ENCODE data around the gene BRPF3.

The BRPF3 gene

DNA sequence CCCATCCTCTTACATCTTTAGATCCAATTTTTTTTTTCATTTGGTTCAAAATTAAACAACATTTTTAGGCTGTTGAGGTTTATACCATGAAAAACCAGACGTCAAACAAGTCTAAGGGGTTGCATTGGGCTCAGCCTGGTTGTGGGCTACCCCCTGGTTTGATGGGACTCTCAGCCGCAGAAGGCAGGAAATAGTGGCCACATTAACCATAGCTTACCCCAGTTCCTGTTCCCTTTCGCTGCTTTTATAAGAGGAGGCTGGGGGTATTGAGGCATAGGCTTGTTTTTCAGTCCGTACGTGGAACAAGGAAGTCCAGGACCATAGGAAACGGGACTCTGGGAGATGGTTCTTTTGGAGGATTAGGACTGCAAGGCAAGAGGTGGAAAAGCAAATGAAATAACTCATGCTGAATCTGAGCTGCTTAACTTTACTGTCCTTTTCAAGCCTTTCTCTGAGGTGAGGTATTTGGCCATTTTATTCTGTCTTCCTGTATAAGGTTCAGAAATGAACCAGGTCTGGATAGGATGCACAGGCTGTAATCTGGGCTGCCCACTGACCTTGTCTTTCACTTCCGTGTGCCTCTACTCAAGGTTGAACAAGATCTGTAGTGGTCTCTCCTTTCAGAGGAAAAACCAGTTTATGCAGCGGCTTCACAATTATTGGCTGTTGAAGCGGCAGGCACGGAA, 7.7 kb downstream of the BRPF3 start:
- no peak overlapping the region for H3K4me3 ChIP-seq (ENCODE audit: low read depth, low read length, poor library complexity, severe bottlenecking)
- no peaks in the 10 kb centered on the region for H3K79me2 ChIP-seq (ENCODE audit: insufficient read depth, low read length)
- TF ChIP-seq EZH2 (IDR thresholded peaks at IDR 0.05; ENCODE audit: borderline replicate concordance, low read length), result no peak
- TF ChIP-seq, protein P1, sequence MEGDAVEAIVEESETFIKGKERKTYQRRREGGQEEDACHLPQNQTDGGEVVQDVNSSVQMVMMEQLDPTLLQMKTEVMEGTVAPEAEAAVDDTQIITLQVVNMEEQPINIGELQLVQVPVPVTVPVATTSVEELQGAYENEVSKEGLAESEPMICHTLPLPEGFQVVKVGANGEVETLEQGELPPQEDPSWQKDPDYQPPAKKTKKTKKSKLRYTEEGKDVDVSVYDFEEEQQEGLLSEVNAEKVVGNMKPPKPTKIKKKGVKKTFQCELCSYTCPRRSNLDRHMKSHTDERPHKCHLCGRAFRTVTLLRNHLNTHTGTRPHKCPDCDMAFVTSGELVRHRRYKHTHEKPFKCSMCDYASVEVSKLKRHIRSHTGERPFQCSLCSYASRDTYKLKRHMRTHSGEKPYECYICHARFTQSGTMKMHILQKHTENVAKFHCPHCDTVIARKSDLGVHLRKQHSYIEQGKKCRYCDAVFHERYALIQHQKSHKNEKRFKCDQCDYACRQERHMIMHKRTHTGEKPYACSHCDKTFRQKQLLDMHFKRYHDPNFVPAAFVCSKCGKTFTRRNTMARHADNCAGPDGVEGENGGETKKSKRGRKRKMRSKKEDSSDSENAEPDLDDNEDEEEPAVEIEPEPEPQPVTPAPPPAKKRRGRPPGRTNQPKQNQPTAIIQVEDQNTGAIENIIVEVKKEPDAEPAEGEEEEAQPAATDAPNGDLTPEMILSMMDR (IDR thresholded peaks at IDR 0.05; ENCODE audit: low read length), result no peak

DNA sequence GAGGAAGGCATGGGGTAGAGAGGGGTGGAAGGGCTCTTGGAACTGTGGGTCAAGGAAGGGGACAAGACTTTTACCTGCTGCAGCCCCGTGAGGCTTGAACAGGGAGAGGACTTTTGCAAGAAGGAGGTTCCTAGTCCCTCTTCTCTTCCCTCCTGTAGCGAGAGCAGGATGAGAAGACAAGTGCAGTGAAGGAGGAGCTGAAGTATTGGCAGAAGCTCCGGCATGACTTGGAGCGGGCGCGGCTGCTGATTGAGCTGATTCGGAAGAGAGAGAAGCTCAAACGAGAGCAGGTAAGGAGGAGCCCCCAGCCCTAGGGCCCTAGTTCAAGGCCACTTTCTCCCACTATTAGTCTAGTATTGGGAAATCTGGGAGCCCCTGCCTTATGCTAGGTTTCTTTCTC, 10.6 kb downstream of the BRPF3 start:
- Histone ChIP-seq H3K4me1 (ENCODE audit: insufficient read depth, low read length, severe bottlenecking) (peaks cover 7% of the 10 kb centered on the region), H3K9me2 (ENCODE audit: low read depth, low read length) (no peaks in the 10 kb centered on the region), H3K9me3 (ENCODE audit: low read length) (no peaks in the 10 kb centered on the region), H3K4me3 (ENCODE audit: low read depth, low read length, poor library complexity, severe bottlenecking) (no peak overlapping the region), H3K4me2 (ENCODE audit: low read length) (no peak overlapping the region), H3K79me2 (ENCODE audit: insufficient read depth, low read length) (no peaks in the 10 kb centered on the region), H3K36me3 (ENCODE audit: insufficient read depth, low read length) (peaks cover 77% of the 10 kb centered on the region), H3K27me3 (ENCODE audit: insufficient read depth, low read length) (no peaks in the 10 kb centered on the region), H3K9ac (ENCODE audit: low read length) (no peak overlapping the region), H3F3A (ENCODE audit: insufficient read depth, low read length) (no peaks in the 10 kb centered on the region), H3K27ac (ENCODE audit: low read depth, low read length, poor library complexity, severe bottlenecking) (no peak overlapping the region), H2AFZ (ENCODE audit: low read length) (no peak overlapping the region), H4K20me1 (ENCODE audit: insufficient read depth, low read length) (no peaks in the 10 kb centered on the region)
- TF ChIP-seq, protein P1 (IDR thresholded peaks at IDR 0.05; ENCODE audit: low read length), result no peak
- TF ChIP-seq EZH2 (IDR thresholded peaks at IDR 0.05; ENCODE audit: borderline replicate concordance, low read length), result no peak

More for the DNA sequence above, 7.7 kb downstream of the BRPF3 start:
- Histone ChIP-seq H2AFZ (ENCODE audit: low read length) (no peak overlapping the region), H3K9me2 (ENCODE audit: low read depth, low read length) (no peaks in the 10 kb centered on the region), H3F3A (ENCODE audit: insufficient read depth, low read length) (no peaks in the 10 kb centered on the region), H3K36me3 (ENCODE audit: insufficient read depth, low read length) (peaks cover 77% of the 10 kb centered on the region), H3K9ac (ENCODE audit: low read length) (no peak overlapping the region), H3K27me3 (ENCODE audit: insufficient read depth, low read length) (no peaks in the 10 kb centered on the region), H3K27ac (ENCODE audit: low read depth, low read length, poor library complexity, severe bottlenecking) (no peak overlapping the region), H3K9me3 (ENCODE audit: low read length) (no peaks in the 10 kb centered on the region), H4K20me1 (ENCODE audit: insufficient read depth, low read length) (no peaks in the 10 kb centered on the region), H3K4me1 (ENCODE audit: insufficient read depth, low read length, severe bottlenecking) (peaks cover 7% of the 10 kb centered on the region), H3K4me2 (ENCODE audit: low read length) (no peak overlapping the region)

GRCh38 chr6:36209606-36210005, 13.1 kb downstream of the BRPF3 start:
- no peak overlapping the region for H3K9ac ChIP-seq (ENCODE audit: low read length)
- H3K4me3 ChIP-seq (ENCODE audit: low read depth, low read length, poor library complexity, severe bottlenecking), result no peak overlapping the region
- H3K27ac ChIP-seq (ENCODE audit: low read depth, low read length, poor library complexity, severe bottlenecking), result no peak overlapping the region
- no peaks in the 10 kb centered on the region for H3K9me3 ChIP-seq (ENCODE audit: low read length)
- H2AFZ ChIP-seq (ENCODE audit: low read length), result no peak overlapping the region
- no peaks in the 10 kb centered on the region for H3K27me3 ChIP-seq (ENCODE audit: insufficient read depth, low read length)
- H4K20me1 ChIP-seq (ENCODE audit: insufficient read depth, low read length), result no peaks in the 10 kb centered on the region
- no peak for TF ChIP-seq EZH2 (IDR thresholded peaks at IDR 0.05; ENCODE audit: borderline replicate concordance, low read length)
- TF ChIP-seq, protein P1 (IDR thresholded peaks at IDR 0.05; ENCODE audit: low read length), result no peak
- H3K9me2 ChIP-seq (ENCODE audit: low read depth, low read length), result no peaks in the 10 kb centered on the region
- H3K4me1 ChIP-seq (ENCODE audit: insufficient read depth, low read length, severe bottlenecking), result no peaks in the 10 kb centered on the region
- H3K4me2 ChIP-seq (ENCODE audit: low read length), result no peak overlapping the region
- H3F3A ChIP-seq (ENCODE audit: insufficient read depth, low read length), result no peaks in the 10 kb centered on the region
- H3K36me3 ChIP-seq (ENCODE audit: insufficient read depth, low read length), result peaks cover 72% of the 10 kb centered on the region
- H3K79me2 ChIP-seq (ENCODE audit: insufficient read depth, low read length), result no peaks in the 10 kb centered on the region
